NB4 (cell line): ENCODE results near the gene GNG2.

Experiments used
- CTCF ChIP-seq: IDR thresholded peaks from one replicate; pipeline ENCODE4 v1.5.1; 2012; ENCODE audit warnings: low read depth, low read length
- MAX ChIP-seq: IDR thresholded peaks from 2 replicates; pipeline ENCODE4 v1.6.1; 2011; ENCODE audit warnings: low read depth, low read length
- MYC ChIP-seq: IDR thresholded peaks from 2 replicates; pipeline ENCODE4 v1.6.1; 2011; ENCODE audit warnings: low read depth, low read length
- POLR2A ChIP-seq: IDR thresholded peaks from 2 replicates; pipeline ENCODE4 v1.6.1; 2011; ENCODE audit warnings: mild to moderate bottlenecking; ENCODE audit not compliant: insufficient read length; ENCODE audit errors: extremely low read depth

GRCh38 chr14:52007211-52007610, 146.8 kb downstream of the GNG2 start:
- TF ChIP-seq CTCF: no peak
- TF ChIP-seq POLR2A: no peak
- TF ChIP-seq MYC: no peak
- TF ChIP-seq MAX: no peak
